NCI-H226 (cell line): ENCODE data around the gene NFIA.

ENCODE experiments used
- DNase-seq: peaks from one replicate; pipeline ENCODE4 v3.0.0-alpha.2; 2015

NFIA gene

DNA sequence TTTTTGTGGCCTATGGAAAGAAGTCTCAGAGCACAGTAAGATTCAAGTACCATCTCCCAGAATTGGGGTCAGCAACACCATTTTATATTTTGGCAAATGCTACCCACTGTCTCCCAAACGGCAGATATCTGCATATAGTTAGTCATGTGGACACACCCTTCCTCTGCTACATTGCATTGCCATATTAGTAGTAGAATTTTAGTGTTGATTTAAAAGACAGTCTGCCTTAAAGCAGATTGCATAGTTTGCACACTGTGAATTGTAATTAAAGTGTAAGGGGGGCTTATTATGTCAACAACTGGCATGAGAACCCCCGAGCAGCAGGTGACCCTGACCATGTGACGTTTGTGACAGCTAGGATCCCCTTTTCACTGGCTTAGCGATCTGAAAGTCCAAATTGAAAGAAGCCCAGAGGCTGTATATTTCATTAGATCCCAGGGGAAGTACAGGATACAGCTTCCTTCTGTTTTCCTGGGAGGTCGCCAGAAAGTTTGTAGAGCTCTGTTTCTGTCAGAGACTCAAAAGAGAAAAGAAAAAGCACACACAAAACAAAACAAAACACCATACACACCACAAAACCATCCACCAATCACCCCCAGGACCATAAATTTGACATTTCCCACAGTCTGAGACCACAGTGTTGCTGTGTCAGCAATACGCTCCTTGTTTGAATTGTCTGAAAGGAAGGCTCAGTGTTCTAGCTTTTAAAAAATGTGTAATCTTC lies 172.4 kb downstream of the NFIA start:
- peak; percentile 20 for DNase-seq

DNA sequence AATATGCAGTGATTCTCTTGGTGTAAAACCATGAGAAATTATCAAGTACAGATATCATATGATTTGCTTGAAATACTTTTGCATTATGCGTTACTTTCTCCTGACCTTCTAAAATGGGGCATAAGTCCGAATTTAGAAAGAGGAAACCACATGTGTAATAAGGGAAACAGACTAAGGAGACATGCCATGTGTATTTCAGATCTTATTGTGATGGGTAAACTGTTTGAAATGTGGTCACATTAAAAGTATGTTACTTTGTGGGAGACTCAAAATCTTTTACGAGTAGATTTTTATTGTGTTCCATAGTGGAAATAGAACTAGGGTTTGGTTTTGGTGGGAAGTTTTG lies 173.0 kb downstream of the NFIA start:
- no peak for DNase-seq

DNA sequence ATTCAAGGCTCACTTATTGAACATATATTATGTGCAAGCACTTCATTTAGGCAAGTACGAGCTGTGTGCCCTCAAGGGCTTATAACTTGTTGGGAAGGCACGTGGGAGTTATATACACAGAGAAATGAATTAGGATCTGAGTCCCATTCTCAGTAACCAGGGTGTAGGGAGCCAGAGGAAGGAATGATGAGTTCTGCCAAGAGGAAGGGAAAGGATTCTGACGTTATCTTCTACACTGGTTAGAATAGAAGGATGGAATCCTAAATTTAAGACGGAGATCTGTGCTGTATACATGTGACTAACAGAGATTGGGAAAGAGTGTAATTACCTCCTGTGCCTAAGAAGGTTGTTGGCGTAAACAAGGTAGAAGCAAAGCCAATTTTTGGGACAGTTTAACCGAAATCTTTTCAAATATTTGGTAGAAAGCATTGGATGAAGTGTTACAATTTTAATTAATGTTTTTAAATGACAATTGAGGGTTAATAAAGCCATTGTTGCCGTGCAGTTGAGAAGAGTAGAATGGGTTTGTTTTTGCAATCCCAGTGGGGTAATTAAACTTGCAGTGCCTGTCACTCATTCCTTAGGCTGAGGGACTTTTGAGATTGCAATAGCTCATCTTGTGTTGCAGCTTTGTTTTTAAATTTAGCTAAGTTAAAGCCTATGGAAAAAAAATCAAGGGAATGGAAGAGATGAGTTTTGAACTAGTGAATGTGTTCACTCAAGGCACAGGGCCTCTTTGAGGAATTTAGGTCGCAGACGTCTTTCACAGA lies 177.2 kb downstream of the NFIA start:
- DNase-seq, result peak; percentile 37

DNA sequence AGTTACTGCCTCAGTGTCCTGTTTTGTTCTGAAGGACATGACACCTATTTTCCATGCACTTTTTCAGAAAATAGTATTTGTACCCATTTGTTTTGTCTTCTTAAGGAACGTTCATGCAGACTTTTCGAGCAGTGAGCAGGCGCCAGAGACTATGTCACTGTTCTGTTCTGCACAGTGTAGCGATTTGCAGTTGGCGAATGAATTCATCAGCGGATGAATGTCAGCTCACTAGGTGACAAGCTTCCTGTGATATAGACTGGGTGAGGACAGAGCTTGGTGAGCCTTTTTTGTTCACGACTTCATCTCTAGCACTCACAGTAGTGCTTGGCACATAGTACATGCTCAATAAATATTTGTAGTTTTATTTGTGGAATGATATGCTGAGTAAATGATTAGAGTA lies 177.8 kb downstream of the NFIA start:
- no peak for DNase-seq

DNA sequence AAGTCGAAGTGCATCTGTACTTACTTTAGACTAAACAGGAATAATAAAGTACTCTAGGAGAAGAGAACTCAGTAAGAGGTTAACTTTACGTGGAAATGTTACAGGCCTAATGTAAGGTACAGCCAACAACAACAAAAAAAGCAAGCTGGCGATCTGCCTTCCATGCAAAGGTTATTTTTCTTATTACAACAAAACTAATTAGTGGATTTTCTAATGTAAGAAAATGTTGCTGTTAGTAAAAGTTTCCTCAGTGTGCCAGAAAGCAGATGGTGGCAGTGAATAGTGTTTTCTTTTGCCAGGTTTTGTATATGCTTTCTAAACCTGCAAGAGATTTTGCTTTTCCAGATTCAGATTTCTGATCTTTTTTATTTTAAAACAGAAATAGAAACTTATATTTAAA lies 179.2 kb downstream of the NFIA start:
- no peak for DNase-seq

DNA sequence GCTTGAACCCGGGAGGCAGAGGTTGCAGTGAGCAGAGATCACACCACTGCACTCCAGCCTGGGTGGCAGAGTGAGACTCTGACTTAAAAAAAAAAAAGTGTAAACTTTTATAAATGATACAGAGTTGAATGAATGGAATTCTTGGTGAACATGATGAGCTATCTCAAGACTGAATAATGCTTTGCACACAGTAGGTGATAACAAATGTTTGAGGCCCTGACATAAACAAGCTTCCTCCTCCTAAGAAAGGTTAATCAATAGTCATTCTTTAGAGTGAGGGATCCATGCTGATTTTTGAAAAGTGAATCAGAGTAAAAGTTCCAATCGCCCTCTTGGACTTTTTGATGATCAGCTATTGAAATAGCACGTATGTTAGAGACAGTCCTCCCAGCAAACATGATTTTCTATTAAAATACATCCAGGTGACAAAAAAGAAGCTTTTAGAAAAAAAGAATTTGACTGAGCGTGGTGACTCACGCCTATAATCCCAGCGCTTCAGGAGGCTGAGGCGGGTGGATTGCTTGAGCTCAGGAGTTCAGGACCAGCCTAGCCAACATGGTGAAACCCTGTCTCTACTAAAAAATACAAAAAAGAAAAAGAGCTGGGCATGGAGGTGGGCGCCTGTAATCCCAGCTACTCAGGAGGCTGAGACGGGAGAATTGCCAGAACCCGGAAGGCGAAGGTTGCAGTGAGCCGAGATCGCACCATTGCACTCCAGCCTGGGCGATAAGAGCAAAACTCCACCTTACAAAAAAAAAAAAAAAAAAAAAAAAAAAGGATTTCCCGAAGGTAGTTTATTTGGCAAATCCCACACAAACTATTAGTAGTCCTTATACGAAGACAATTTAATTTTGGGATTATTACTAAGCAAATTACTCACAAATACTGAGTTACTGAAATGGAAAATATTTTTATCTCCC lies 181.8 kb downstream of the NFIA start:
- DNase-seq, result no peak

DNA sequence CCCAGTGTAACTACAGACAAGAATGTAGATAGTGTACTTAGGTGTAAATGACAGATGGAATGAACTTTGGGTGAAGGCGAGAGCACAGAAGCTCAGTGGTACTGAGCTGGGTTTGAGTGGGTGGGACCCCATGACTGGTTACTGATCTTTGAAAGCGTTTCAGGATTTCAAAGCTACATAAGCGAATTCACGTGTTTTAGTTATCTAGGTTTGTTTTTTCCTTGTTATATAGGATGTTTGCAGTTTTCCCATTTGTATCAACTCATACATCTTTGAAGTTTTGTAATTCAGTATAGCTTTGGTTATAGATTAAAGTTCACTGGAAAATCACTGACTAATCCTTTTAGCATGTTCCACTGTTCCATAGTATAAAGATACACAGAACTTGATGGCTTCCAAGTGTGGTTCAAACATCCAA lies 182.5 kb downstream of the NFIA start:
- DNase-seq, result no peak

DNA sequence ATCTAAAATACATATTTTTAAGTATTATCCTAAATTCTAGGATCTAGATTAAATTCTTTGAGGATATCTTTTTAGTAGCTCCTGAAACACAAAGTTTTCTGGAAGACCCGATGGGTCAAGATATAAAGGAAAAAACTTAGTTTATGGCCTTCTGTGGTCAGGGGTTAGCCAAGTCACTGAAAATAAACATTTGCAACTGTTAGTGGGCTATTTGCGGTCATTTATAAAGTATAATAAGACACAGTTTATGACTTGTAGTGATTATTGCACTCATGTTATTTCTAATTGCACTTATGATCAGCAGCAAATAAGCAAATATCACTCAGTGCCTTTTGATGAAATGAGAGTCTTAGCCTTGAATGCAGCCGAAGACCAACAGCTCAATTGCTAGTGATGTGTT lies 183.3 kb downstream of the NFIA start:
- no peak for DNase-seq

DNA sequence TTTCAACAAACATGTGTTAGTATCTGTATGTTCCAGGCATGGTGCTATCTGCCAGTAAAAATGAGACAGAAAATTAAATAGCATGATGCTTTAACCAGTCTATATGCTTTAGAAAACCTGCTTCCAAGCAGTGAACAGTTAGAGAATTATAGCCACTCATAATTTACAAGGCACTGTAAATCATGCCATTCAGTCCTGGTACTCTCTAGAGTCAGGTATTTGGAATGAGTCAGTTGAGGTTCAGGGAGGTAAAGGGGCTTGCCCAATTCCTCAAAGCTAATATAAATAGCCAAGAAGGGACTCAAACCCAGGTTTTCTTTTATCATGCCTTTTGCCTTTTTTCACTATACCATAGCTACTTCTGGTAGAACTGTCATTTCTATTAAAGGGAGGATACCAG lies 184.4 kb downstream of the NFIA start:
- peak; percentile 77 for DNase-seq

DNA sequence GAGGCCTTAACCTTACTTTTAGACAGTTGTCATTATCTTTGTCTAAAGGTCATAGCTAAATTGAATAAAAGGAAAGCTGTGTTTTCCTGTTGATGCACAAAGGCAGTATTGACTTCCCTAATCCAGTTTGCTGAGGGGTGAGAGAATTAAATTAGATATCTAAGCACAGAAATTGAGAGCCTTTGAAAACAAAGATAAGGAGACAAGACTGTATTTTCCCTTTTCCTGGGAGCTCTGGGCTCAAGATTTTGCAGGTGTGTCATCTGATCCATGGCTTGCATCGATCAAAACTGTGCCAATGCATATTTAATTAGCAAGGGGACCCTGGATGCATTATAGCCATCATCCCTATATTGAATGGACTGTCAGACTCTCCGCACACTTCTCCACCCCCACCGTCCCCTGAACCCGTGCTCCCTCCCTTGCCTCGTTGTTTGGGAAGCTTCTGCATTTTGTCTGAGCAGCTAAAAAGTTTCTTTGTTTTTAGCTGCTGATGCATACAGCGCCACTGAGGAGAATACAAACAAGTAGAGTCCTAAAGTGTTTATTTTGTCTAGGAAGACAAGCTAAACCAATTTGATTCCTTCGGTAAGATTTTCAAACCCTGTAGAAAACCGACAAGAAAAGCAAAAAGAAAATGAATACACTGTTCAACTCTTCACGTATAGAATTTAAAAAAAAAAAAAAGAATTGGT lies 186.3 kb downstream of the NFIA start:
- DNase-seq, result no peak

DNA sequence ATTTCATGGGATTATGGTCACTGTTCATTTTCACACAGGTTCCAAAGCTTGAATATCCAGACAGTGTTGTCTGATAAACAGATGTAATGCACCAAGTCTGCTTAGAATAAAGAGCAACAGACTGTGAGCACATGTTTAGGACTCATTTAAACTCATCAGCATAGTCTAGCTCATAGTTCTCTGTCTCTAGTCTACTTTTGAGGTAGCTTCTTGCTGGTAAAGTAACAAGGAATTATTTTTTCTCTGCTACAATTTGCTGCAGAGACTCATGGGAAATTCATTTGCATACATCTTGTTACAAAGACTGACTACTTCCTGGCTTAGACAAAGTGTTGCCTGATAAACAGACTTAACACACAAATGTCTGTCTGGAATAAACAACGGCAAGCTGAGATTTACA lies 187.2 kb downstream of the NFIA start:
- DNase-seq, result no peak

DNA sequence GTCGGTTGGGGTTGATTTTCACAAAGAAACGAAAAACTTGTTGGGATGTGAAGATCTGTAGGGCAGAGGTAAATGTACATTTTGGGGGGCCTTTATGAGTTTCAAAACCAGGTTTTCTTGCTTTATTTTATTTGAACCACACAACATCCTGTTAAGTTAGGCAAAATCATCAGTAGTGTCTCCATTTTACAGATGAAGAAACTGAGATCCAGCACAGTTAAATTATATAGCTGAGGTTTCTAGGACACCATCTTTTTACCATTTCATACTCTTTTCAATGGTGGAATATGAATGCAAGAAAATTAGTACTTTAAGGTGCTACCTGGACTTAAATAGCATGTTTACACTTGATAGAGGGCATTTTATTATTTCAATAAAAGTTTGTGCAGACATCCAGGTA lies 187.7 kb downstream of the NFIA start:
- no peak for DNase-seq

DNA sequence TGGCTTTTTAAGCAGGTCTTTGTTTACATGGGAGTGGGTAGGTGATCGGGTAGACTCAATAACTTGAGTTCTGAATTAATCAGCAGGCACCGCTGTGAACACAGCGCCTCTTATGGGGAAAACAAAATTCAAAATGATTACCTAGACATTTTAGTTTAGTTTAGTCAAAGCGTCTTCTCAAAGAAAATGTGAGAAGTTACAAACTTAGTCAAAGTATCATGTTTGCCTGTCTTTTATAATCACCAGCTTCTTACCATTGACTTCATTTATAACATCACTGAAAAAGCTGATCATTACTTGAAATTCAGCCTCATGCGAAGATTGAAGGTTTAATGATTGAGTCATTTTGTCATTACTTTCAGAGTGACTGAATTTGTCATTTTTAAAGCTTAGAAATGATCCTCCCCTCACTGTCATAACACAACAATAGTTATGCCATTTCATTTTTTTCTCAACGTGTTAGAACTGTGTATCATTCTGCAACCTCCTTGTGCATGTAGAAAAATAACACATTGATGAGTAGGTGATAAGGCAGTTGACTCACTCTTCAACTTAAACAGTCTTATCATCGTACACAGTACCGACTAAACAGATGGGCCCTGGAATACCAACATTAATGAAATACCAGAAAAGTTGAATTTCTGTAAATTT lies 188.5 kb downstream of the NFIA start:
- peak; percentile 88 for DNase-seq

DNA sequence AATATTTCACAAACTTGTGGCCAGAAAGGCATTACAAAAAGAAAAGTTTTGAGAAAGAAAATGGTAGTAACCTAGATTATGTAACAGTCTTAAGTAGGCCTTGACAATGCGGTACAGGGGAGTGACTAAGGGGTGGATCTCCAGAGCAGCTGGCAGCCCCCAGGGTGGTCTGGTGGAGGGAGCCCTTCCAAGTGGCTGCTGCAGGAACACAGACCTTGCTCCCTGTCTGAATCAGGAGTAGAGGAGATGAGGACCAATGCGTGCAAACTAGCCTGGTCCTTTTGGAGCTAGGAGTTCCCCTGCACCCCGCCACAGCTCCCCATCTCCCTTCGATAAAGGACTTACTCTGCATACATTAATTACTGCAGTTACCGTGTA lies 189.0 kb downstream of the NFIA start:
- DNase-seq, result no peak

DNA sequence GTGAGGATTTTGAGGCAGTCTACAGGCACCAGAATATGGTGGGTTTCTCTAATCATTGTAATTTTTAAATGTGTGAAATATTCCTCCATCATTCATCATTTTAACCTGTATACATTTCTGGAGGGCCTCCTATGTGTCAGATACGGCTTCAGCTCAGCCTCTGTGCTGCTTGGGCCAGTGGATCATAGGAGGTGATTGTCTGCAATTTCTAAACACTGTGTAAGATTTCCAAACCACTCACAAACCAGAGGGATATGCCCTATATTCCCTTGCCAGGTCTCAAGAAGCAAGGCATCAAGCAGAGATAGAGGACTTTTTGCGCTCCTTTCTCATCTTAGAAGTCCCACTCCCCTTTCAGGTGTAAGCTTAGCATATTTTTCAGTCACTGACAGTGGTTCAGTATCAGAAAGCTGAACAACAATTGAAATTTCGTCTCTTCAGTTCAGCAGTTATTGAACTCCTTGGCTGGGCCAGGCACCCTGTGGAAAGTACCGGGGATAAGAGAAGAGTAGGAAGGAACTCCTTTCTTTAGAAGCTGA lies 190.9 kb downstream of the NFIA start:
- DNase-seq, result no peak

DNA sequence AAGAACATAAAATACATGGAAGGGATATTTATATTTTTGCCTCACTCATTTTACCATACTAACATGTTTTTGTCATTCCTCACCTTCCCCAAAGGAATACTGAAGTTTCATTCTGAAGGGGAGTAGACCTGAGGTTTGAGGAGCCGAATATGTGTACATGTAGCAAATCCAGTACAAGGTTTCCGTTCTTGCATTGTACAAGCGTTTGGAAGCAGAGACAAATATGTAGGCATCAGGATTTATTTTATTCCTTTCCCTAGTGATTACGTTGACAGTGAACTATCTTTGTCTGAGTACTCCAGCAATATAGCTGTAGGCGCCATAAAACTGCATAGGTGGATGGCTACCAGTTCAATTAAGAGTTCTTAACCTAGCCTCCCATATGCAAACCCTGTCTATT lies 191.5 kb downstream of the NFIA start:
- no peak for DNase-seq

DNA sequence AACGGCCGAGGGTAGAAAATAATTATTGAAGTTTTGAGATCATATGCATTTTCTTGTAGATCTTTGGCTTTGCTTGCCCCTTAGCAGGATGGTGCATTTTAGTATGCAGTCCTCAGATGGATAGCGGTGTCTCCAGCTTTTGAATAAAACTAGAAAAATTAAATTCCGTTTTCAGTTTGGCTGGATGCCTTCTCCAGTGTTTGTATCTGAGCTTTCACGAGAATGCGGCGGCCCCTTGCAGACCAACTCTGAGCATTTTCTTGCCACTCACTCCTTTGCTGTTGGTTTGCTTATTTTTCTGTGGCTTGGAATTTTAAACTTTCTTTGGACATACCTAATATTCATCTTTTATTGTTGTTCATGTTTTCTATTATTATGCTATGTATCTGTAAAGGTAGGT lies 192.6 kb downstream of the NFIA start:
- no peak for DNase-seq

DNA sequence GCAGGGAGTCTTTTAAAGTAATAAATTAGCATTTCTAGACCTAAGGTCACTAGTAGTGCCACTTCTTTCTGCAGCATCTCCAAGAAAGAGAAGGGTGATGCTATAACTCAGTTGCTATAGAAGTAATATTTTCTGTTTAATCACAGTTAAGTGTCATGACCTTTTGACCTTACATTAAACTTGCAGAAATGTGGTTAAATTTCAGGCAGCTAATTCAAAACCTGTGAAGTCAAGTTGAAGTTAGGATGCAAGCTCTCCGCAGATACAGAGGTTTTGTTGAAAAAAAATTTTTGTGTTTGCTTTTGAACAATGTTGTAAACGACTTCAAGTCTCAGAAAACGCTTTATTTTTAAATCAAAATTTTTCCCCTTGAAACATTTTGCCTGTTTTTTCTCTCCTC lies 193.9 kb downstream of the NFIA start:
- DNase-seq, result no peak

DNA sequence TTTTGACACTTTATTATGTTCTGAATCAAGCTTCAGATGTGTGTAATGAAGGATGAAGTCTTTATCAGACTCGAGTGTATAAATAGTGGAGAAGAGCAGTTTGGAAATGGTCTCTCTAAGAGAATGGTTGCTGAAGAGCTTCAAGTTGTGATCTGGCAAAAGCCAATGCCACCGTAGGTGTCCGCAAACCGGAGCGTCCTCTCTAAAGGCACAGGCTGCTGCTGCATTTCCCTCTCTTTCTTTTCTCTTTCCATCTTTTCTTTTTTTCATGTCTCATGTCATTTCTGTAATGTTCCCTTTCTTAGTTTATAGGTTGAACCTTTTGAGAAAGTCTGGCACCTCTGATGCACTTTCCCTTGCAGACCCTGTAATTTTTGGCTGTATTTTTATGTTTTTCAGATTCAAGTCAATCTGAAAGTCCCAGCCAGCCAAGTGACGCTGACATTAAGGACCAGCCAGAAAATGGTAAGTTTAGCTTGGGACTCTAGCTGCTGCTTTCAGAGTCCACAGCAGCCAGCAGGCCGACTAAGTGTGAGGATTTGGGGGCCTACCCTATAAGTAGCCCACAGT lies 194.8 kb downstream of the NFIA start:
- DNase-seq, result no peak

DNA sequence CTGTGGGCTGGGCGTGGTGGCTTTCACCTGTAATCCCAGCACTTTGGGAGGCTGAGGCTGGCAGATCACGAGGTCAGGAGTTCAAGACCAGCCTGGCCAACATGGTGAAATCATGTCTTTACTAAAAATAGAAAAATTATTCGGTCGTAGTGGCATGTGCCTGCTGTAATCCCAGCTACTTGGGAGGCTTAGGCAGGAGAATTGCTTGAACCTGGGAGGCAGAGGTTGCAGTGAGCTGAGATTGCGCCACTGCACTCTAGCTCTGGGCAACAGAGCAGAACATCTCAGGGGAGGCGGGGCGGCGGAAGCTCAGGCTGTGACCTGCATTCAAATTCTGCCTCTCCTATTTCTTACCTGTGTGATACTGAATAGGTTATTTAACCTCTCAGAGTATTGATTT lies 196.1 kb downstream of the NFIA start:
- DNase-seq, result peak; percentile 30

DNA sequence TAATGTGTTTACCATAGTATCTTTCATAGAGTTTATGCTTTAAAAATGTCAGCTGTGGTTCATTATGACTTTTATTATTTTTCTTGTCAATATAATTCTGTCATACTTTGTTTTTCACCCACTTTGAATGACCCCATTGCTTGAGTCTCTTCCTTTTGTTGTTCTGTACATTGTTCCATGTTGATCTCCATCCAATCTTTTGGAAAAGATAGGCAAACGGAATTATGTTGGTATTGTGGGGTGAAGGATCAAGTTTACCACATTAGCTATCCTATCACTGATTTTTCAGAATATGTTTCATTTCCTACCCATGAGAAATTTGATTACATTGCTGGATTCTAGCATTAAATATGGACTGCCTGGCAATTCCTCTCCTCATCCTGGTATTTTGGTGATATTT lies 196.6 kb downstream of the NFIA start:
- DNase-seq, result no peak

DNA sequence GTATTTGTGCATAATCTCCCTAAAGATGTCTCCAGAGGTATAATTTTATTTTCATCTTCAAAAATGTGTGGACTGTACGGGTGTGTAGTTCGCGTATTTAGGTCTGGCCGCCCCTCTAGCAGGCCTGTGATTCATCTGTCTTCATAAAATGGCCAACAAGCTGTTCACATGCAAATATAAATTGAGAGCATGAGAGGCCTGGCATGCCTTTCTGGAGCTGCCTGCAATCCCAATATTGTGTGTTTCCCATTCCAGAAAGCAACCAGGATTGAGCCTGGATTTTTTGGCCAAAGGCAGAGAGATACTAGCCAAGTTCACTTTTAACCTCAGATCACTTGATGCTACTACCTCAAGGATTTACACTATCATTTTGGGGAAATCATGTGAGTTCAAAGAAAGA lies 197.2 kb downstream of the NFIA start:
- DNase-seq, result no peak
